ENCODE measurements around the gene CCIN. TPM values are rescaled to one million over a fixed set of nuclear protein-coding genes. Genes with fewer than 3 reads are reported as not detected.
A peak's percentile ranks its signal among the peaks of the same experiment; 100 is the strongest.

Gene CCIN
- total RNA-seq, 1 experiment from 2014 or later, result not detected

- DNase-seq (ENCODE audit: low spot score), result peak; percentile 32
Observed at GRCh38 chr9:36189976-36190375, 20.8 kb downstream of the CCIN start.

DNA sequence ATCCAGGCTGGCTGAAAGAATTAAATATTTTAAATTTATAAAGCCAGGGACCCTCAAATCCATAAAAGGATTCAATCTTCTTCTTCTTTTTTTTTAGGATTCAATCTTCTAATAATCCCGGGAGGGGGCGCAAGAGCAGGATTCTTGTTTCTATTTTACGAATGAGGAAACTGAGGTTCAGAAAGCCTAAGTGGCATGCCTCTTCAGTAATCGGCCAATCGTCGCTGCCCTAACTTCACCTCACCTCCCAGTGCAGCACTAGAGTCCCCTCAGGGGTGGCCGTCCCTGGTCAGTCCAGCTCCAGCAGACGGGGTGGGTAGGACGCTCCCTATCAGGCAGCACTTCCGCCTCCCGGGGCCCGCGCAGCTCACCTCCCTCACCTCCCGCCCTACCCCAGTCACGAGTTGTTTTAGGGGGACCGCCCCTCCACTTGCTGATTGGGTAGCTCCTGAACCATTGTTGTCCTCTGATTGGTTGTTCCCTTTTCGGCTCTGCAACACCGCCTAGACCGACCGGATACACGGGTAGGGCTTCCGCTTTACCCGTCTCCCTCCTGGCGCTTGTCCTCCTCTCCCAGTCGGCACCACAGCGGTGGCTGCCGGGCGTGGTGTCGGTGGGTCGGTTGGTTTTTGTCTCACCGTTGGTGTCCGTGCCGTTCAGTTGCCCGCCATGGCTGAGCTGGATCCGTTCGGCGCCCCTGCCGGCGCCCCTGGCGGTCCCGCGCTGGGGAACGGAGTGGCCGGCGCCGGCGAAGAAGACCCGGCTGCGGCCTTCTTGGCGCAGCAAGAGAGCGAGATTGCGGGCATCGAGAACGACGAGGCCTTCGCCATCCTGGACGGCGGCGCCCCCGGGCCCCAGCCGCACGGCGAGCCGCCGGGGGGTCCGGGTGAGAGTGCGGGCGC is 21.5 kb downstream of the CCIN start, which contains the start of gene CLTA:
CLTA (plus strand) TSS at position 534 of the 902 bp plus-strand sequence; CDS start at position 670, 136 bp downstream.
- peak; percentile 95 for DNase-seq (ENCODE audit: low spot score)

GRCh38 chr9:36191290-36191645 is 22.1 kb downstream of the CCIN start:
- peak; percentile 36 for DNase-seq (ENCODE audit: low spot score)

DNA sequence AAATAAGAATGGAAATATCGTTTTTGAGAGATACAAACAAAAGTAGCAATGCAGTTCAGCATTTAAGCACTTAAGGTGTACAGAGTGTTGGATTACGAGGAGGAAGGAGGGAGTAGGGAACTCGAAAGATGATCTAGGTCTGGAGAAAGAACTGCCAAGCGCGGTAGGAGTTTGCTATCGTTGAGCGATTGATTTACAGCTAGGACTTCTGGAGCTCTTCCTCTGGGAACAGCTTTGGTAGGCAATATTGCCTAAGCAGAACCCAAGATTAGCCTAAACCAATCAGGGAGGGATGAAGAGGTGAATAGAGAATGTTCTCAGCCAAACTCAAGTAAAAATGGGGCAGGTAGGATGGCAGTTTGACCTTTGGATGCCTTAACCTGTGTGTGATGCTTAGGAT is 22.5 kb downstream of the CCIN start:
- DNase-seq (ENCODE audit: low spot score), result no peak

DNA sequence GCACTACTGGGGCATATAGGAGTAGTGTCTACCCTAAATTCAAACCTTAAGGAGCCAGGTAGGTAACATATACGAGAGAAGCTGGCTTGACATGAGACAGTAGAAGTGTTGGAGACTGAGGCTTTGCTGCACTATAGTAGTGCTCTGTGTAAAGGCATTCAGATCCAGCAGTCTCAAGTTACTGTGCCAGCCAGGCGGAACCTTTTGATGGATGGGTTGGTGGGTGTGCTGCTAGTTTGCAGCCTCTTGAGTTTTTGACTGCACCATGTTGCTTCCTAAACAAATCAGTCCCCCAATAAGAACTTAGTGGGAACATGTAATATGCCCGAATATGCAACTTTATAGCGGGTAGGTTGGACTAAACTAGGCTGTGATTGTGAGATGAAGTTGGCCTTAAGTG is 23.0 kb downstream of the CCIN start:
- no peak for DNase-seq (ENCODE audit: low spot score)

DNA sequence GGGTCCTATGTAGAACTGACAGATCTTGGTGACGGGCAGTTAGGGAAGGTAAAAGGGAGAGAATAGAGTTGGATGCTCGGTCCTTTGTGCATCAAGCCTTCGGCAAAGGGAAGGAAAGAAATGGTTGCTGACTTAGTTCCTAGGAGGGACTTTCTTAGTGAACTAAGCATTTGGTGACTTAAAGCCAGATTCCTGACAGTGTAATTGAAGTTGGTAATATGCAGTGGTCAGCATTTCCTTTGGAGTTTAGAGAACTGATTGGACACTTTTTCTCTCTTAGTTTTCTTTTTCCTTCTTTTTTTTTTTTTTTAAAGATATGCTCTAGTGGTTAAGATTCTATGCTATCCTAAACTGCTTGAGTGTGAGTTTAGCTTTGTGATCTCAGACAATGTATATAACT is 23.8 kb downstream of the CCIN start:
- DNase-seq (ENCODE audit: low spot score), result no peak

GRCh38 chr9:36194326-36195000 is 25.3 kb downstream of the CCIN start:
- DNase-seq (ENCODE audit: low spot score), result no peak

DNA sequence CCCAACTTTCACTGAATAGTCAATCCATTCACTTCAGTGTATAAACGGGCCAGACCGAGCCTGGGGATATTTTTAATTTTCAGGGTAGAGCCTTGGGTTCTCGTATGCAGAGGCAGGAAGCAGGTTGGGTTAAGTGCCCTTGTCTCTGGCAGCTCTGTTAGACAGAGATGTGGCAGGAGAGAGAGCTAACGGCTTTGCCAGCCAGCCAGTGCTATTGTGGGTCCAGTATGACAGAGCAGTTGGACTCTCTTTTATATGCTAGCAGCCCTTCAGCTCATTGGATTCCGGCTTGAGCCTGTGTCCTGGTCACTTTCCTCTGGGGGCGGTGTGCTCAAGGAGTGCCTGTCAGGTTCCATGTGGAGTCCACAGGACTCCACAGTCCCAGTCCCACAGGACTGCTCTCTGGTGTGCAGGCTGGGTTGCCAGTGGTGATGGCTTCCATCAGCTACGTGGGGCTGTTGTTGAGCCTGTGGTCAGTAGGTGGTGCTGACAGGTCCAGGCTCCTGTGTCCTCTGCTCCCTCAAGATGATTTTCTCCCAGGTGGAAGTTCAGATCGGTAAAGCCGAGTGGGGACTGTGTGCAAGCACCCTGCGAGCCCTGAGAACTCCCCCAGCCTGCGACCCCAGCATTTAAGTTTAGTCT is 35.8 kb downstream of the CCIN start:
- DNase-seq (ENCODE audit: low spot score), result peak; percentile 30

GRCh38 chr9:36207016-36207415 is 37.8 kb downstream of the CCIN start:
- DNase-seq (ENCODE audit: low spot score), result no peak

GRCh38 chr9:36207546-36208012 is 38.4 kb downstream of the CCIN start:
- no peak for DNase-seq (ENCODE audit: low spot score)

GRCh38 chr9:36208521-36209253 is 39.5 kb downstream of the CCIN start:
- DNase-seq (ENCODE audit: low spot score), result no peak

DNA sequence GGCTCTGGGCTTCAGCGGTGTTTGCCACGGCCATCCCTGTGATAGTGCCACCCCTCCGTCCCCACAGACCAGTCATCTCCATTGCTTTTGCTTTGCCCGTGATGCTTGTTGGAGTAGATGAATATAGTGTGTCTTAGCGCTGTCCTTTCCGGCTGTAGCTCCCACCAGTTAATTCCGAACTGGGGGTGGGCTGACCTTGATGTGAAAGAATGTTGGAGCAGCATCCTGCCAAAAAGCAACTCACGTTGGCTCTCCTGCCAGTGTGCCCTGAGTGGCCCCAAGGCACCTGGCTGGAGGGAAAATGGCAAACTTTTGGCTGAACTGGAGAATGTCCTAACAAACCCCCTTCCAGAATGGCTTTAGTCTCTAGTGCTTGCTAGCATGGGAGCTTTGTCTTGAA is 41.5 kb downstream of the CCIN start:
- DNase-seq (ENCODE audit: low spot score), result no peak

DNA sequence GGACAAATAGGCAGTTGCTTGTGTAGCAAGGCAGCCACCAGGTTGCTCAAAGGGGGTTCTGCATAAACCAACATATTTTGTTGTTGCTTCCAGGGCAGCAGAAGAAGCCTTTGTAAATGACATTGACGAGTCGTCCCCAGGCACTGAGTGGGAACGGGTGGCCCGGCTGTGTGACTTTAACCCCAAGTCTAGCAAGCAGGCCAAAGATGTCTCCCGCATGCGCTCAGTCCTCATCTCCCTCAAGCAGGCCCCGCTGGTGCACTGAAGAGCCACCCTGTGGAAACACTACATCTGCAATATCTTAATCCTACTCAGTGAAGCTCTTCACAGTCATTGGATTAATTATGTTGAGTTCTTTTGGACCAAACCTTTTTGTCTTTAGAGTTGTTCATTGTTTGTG is 42.3 kb downstream of the CCIN start:
- no peak for DNase-seq (ENCODE audit: low spot score)

DNA sequence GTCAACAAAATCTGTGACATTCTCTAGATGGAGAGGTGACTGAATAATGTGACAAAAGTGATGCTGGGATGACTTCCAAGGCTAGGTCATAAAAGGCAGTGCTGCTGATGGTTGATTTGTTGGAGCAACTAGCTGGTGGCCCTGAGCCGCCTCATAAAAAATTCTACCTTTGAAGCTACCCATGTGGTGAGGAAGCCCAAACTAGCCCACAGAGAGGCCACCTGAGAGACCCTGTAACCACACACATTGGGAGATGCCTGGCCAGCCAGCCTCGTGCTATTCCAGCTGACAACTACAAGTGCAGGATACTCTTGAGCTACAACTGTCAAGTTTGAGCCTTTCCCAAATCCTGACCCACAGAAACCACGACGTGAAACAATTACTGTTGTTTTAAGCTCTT is 44.2 kb downstream of the CCIN start:
- DNase-seq (ENCODE audit: low spot score), result no peak

DNA sequence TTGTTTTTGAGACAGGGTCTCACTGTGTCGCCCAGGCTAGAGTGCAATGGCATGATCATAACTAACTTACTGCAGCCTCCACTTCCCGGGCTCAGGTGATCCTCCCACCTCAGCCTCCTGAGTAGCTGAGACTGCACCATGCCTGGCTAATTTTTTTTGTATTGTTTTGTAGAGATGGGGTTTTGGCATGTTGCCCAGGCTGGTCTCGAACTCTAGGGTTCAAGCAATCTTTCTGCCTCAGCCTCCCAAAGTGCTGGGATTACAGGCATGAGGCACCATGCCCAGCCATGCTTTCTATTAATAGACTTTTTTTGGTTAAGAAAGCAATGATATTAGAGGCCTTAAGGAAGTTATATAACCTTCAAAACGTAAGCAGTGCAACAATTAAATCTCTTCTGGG is 44.8 kb downstream of the CCIN start:
- no peak for DNase-seq (ENCODE audit: low spot score)

DNA sequence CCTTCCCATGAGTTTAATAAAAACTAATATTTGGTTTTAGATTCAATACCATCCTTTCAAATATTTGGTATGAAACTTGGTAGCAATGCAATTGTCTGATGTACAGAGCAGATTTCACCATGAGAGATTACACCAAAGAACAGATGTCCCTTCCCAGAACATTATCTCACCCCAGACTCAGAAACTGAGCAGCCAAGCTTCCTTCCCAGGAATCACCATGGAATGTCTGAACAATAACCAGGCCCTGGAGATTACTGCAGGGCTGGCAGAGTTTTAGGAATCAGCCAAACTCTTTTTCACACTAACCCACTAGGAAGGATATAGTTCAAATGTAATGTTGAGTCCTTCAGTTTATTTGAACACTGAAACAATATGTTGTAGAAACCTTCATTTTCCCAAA is 45.4 kb downstream of the CCIN start:
- DNase-seq (ENCODE audit: low spot score), result no peak

GRCh38 chr9:36217256-36217968 is 48.2 kb downstream of the CCIN start:
- DNase-seq (ENCODE audit: low spot score), result no peak

- no peak for DNase-seq (ENCODE audit: low spot score)
Observed at GRCh38 chr9:36218011-36218410, 48.8 kb downstream of the CCIN start.

- no peak for DNase-seq (ENCODE audit: low spot score)
Observed at GRCh38 chr9:36218411-36218901, 49.3 kb downstream of the CCIN start.

Measured in HT-29 (cell line).